Erythroblast (primary cell): Measurements from ENCODE around the gene CXCL8.

Experiments
- GATA1 ChIP-seq: IDR thresholded peaks from 2 replicates; pipeline ENCODE4 v1.6.1; 2011; ENCODE audit warnings: low read depth, mild to moderate bottlenecking, control low read depth, low read length, moderate library complexity
- POLR2A ChIP-seq: IDR thresholded peaks from 2 replicates; pipeline ENCODE4 v1.6.1; 2011; ENCODE audit warnings: mild to moderate bottlenecking, low read length

- TF ChIP-seq POLR2A (no peak), GATA1 (no peak)
Observed at GRCh38 chr4:73754934-73755333, 14.6 kb downstream of the CXCL8 start.
